OCI-LY3 (cell line): ENCODE data around the gene FERMT3.

ENCODE experiments used
- H2AFZ ChIP-seq: fragments of 200-600, 300-600 bp; shearing (Covaris generic); 2 replicates; pipeline ENCODE4 v1.6.0; 2014; ENCODE audit warnings: antibody characterized with exemption, low read depth, low read length
- H3K27ac ChIP-seq: fragments of 200-600, 300-600 bp; sonication (generic); 2 replicates; pipeline ENCODE4 v1.5.1; 2014; ENCODE audit warnings: mild to moderate bottlenecking, low read length, moderate library complexity, mixed read lengths
- H3K27me3 ChIP-seq: fragments of 200-600, 300-600 bp; sonication (generic); 2 replicates; pipeline ENCODE4 v1.6.1; 2014; ENCODE audit warnings: low read depth, low read length, mixed read lengths
- H3K36me3 ChIP-seq: fragments of 200-600, 300-600 bp; sonication (generic); replicated peaks from 2 replicates; pipeline ENCODE3; 2014; ENCODE audit warnings: low read depth, low read length, mixed read lengths
- H3K4me1 ChIP-seq: fragments of 300-600, 200-600 bp; sonication (generic); 2 replicates; pipeline ENCODE4 v1.6.1; 2014; ENCODE audit warnings: low read length, mixed read lengths
- H3K4me2 ChIP-seq: fragments of 200-600, 300-600 bp; sonication (generic); 2 replicates; pipeline ENCODE4 v1.6.1; 2014; ENCODE audit warnings: low read length, mixed read lengths
- H3K4me3 ChIP-seq: fragments of 300-600, 200-600 bp; sonication (generic); 2 replicates; pipeline ENCODE4 v1.5.1; 2014; ENCODE audit warnings: antibody characterized with exemption, mild to moderate bottlenecking, low read length, moderate library complexity
- H3K79me2 ChIP-seq: fragments of 300-600, 200-600 bp; shearing (Covaris generic); 2 replicates; pipeline ENCODE4 v1.6.1; 2014; ENCODE audit warnings: mild to moderate bottlenecking, low read length, mixed read lengths
- H3K9ac ChIP-seq: fragments of 300-600, 200-600 bp; shearing (Covaris generic); 2 replicates; pipeline ENCODE4 v1.6.0; 2014; ENCODE audit warnings: mild to moderate bottlenecking, low read length, moderate library complexity
- H3K9me3 ChIP-seq: fragments of 200-600, 300-600 bp; shearing (Covaris generic); 2 replicates; pipeline ENCODE4 v1.6.1; 2014; ENCODE audit warnings: low read length, mixed read lengths; ENCODE audit not compliant: insufficient read depth
- H4K20me1 ChIP-seq: fragments of 200-600, 300-600 bp; sonication (generic); 2 replicates; pipeline ENCODE4 v1.6.1; 2016; ENCODE audit warnings: low read length, mixed read lengths; ENCODE audit not compliant: insufficient read depth
- CTCF ChIP-seq: fragments of 200-600, 300-600 bp; sonication (generic); IDR thresholded peaks from 2 replicates; pipeline ENCODE4 v1.5.1; 2014; ENCODE audit warnings: antibody characterized with exemption, low read length, low read depth
- EZH2phosphoT487 ChIP-seq: fragments of 200-600 bp; shearing (Covaris generic); IDR thresholded peaks from 2 replicates; pipeline ENCODE4 v1.6.1; 2018; ENCODE audit warnings: antibody characterized with exemption, mixed run types, low read depth

FERMT3 gene

GRCh38 chr11:64219755-64220154 is 13.2 kb downstream of the FERMT3 start:
- Histone ChIP-seq H3K36me3 (peaks cover 43% of the 10 kb centered on the region), H3K27me3 (no peaks in the 10 kb centered on the region), H2AFZ (no peak overlapping the region), H3K4me1 (peaks cover 5% of the 10 kb centered on the region; the same call in 1 of the 2 replicates), H3K4me3 (no peak overlapping the region), H4K20me1 (no peaks in the 10 kb centered on the region), H3K79me2 (no peaks in the 10 kb centered on the region), H3K27ac (no peak overlapping the region), H3K9me3 (no peaks in the 10 kb centered on the region), H3K9ac (no peak overlapping the region), H3K4me2 (no peak overlapping the region)
- TF ChIP-seq EZH2phosphoT487 (no peak), CTCF (no peak)

- Histone ChIP-seq H3K27me3 (no peaks in the 10 kb centered on the region), H3K4me3 (no peak overlapping the region), H4K20me1 (no peaks in the 10 kb centered on the region), H3K4me2 (no peak overlapping the region), H2AFZ (no peak overlapping the region), H3K4me1 (peaks cover 9% of the 10 kb centered on the region; the same call in 1 of the 2 replicates), H3K36me3 (peaks cover 38% of the 10 kb centered on the region), H3K79me2 (peaks cover 3% of the 10 kb centered on the region; the same call in 1 of the 2 replicates), H3K27ac (no peak overlapping the region), H3K9me3 (no peaks in the 10 kb centered on the region), H3K9ac (no peak overlapping the region)
- TF ChIP-seq CTCF (no peak), EZH2phosphoT487 (no peak)
These were observed 13.8 kb downstream of the FERMT3 start for GRCh38 chr11:64220271-64220670.

- Histone ChIP-seq H2AFZ (no peak overlapping the region), H3K27ac (no peak overlapping the region), H3K4me2 (no peak overlapping the region), H4K20me1 (no peaks in the 10 kb centered on the region), H3K36me3 (peaks cover 37% of the 10 kb centered on the region), H3K79me2 (peaks cover 8% of the 10 kb centered on the region; the same call in 1 of the 2 replicates), H3K27me3 (no peaks in the 10 kb centered on the region), H3K4me3 (no peak overlapping the region), H3K9ac (no peak overlapping the region), H3K9me3 (no peaks in the 10 kb centered on the region), H3K4me1 (peaks cover 12% of the 10 kb centered on the region; the same call in 1 of the 2 replicates)
- TF ChIP-seq CTCF (no peak), EZH2phosphoT487 (no peak)
These were observed 14.3 kb downstream of the FERMT3 start for GRCh38 chr11:64220798-64221197.

GRCh38 chr11:64222651-64223000 is 16.1 kb downstream of the FERMT3 start:
- Histone ChIP-seq H2AFZ (no peak overlapping the region), H3K9me3 (no peaks in the 10 kb centered on the region), H3K4me2 (no peak overlapping the region), H3K4me1 (peaks cover 19% of the 10 kb centered on the region), H3K27ac (no peak overlapping the region), H3K4me3 (no peak overlapping the region), H3K79me2 (peaks cover 17% of the 10 kb centered on the region), H3K27me3 (no peaks in the 10 kb centered on the region), H3K9ac (no peak overlapping the region), H3K36me3 (peaks cover 33% of the 10 kb centered on the region), H4K20me1 (no peaks in the 10 kb centered on the region)
- no peak for TF ChIP-seq EZH2phosphoT487
- no peak for TF ChIP-seq CTCF
